Measurements from ENCODE around the gene SAMD4A. TPM values are rescaled to one million over a fixed set of nuclear protein-coding genes. Genes with fewer than 3 reads are reported as not detected.

SAMD4A gene
- polyA plus RNA-seq, 3 donors: 3.2 to 8.6 (median 4.2) TPM

GRCh38 chr14:54783660-54784015 lies 216.7 kb downstream of the SAMD4A start:
- DNase-seq: no peak
- H3K79me2 ChIP-seq (ENCODE audit: insufficient read depth, low read length): no peaks in the 10 kb centered on the region
- Mint-ChIP-seq H3K4me1 (peaks cover 85% of the 10 kb centered on the region), H3K36me3 (peaks cover 23 to 44% of the 10 kb centered on the region in 2 donors), H3K9me3 (peaks cover 0 to 5% (median 0%) of the 10 kb centered on the region in 7 donors), H3K27ac (peak overlapping the region; percentile 94 to 100 (median 98)), H3K4me3 (no peak overlapping the region), H3K27me3 (ENCODE audit: low read depth in 3 of 3) (peaks cover 9 to 14% (median 12%) of the 10 kb centered on the region in 3 donors)
- peaks cover 0 to 6% of the 10 kb centered on the region in 2 donors for H3K27me3 ChIP-seq (ENCODE audit: control insufficient read depth in 2 of 2, insufficient read depth in 2 of 2, low read length in 2 of 2)
- 100% methylated on average over 1 of the region's 5 CpGs for WGBS (ENCODE audit: insufficient coverage)
- peak overlapping the region; percentile 78 for H3K4me2 ChIP-seq (replicated peaks; ENCODE audit: extremely low read depth, low read length, poor library complexity, severe bottlenecking)
- H2AFZ ChIP-seq (ENCODE audit: insufficient read depth, low read depth, low read length, poor library complexity, severe bottlenecking): peak overlapping the region; percentile 85
- no peaks in the 10 kb centered on the region for H3K9me3 ChIP-seq (replicated peaks in 1 of 2; ENCODE audit: control insufficient read depth in 1 of 2, insufficient read depth in 1 of 2, low read length in 2 of 2)
- peak overlapping the region in 1 of 3 experiments; percentile 77 for H3K4me3 ChIP-seq (replicated peaks in 1 of 3; ENCODE audit: low read depth in 2 of 3, low read length in 3 of 3)
- H3K4me1 ChIP-seq (ENCODE audit: control insufficient read depth in 1 of 2, insufficient read depth in 2 of 2, low read length in 2 of 2): peaks cover 87 to 94% of the 10 kb centered on the region in 2 donors
- H3K36me3 ChIP-seq (replicated peaks in 1 of 2; ENCODE audit: control insufficient read depth in 1 of 2, insufficient read depth in 2 of 2, low read length in 2 of 2): peaks cover 0 to 9% of the 10 kb centered on the region in 2 donors
- TF ChIP-seq CTCF (IDR thresholded peaks at IDR 0.05): no peak
- intact Hi-C loops (cut with micrococcal nuclease): no loop called here
- H3K27ac ChIP-seq (ENCODE audit: low read depth in 1 of 2, low read length in 2 of 2): peak overlapping the region; percentile 95
- H4K20me1 ChIP-seq (ENCODE audit: insufficient read depth, low read length): no peaks in the 10 kb centered on the region
- peak overlapping the region; percentile 58 for H3K9ac ChIP-seq (ENCODE audit: insufficient read depth, low read length, poor library complexity, severe bottlenecking)

GRCh38 chr14:54784060-54784459 lies 217.1 kb downstream of the SAMD4A start:
- Mint-ChIP-seq H3K27me3 (ENCODE audit: low read depth in 3 of 3) (peaks cover 9 to 14% (median 12%) of the 10 kb centered on the region in 3 donors), H3K4me3 (no peak overlapping the region), H3K4me1 (peaks cover 81% of the 10 kb centered on the region), H3K27ac (peak overlapping the region; percentile 94 to 100 (median 98)), H3K9me3 (peaks cover 0 to 5% (median 0%) of the 10 kb centered on the region in 7 donors), H3K36me3 (peaks cover 22 to 48% of the 10 kb centered on the region in 2 donors)
- H3K27ac ChIP-seq (ENCODE audit: low read depth in 1 of 2, low read length in 2 of 2): peak overlapping the region; percentile 95
- no peak for TF ChIP-seq CTCF (IDR thresholded peaks at IDR 0.05)
- DNase-seq: no peak
- H3K4me2 ChIP-seq (replicated peaks; ENCODE audit: extremely low read depth, low read length, poor library complexity, severe bottlenecking): no peak overlapping the region
- H2AFZ ChIP-seq (ENCODE audit: insufficient read depth, low read depth, low read length, poor library complexity, severe bottlenecking): no peak overlapping the region
- intact Hi-C loops (cut with micrococcal nuclease): no loop called here
- H4K20me1 ChIP-seq (ENCODE audit: insufficient read depth, low read length): no peaks in the 10 kb centered on the region
- H3K9me3 ChIP-seq (replicated peaks in 1 of 2; ENCODE audit: control insufficient read depth in 1 of 2, insufficient read depth in 1 of 2, low read length in 2 of 2): no peaks in the 10 kb centered on the region
- no peaks in the 10 kb centered on the region for H3K79me2 ChIP-seq (ENCODE audit: insufficient read depth, low read length)
- peaks cover 83 to 90% of the 10 kb centered on the region in 2 donors for H3K4me1 ChIP-seq (ENCODE audit: control insufficient read depth in 1 of 2, insufficient read depth in 2 of 2, low read length in 2 of 2)
- no peak overlapping the region for H3K9ac ChIP-seq (ENCODE audit: insufficient read depth, low read length, poor library complexity, severe bottlenecking)
- peaks cover 0 to 6% of the 10 kb centered on the region in 2 donors for H3K27me3 ChIP-seq (ENCODE audit: control insufficient read depth in 2 of 2, insufficient read depth in 2 of 2, low read length in 2 of 2)
- H3K4me3 ChIP-seq (replicated peaks in 1 of 3; ENCODE audit: low read depth in 2 of 3, low read length in 3 of 3): peak overlapping the region in 1 of 3 experiments; percentile 77
- peaks cover 0 to 14% of the 10 kb centered on the region in 2 donors for H3K36me3 ChIP-seq (replicated peaks in 1 of 2; ENCODE audit: control insufficient read depth in 1 of 2, insufficient read depth in 2 of 2, low read length in 2 of 2)
- WGBS (ENCODE audit: insufficient coverage): 92% methylated on average over 5 of the region's 6 CpGs
